Nephron (organoid): ENCODE measurements around the gene TOM1L2.

Experiments
- H3K27ac Mint-ChIP-seq, 3 experiments: 2 replicates each; pipeline ENCODE4 v1.8.0; 2020; ENCODE audit warnings: mixed read lengths in 3 of 3, mild to moderate bottlenecking in 2 of 3, moderate library complexity in 1 of 3
- H3K27me3 Mint-ChIP-seq: 2 replicates; pipeline ENCODE4 v1.8.0; 2021; ENCODE audit warnings: low read depth, mild to moderate bottlenecking, moderate library complexity, mixed read lengths
- H3K36me3 Mint-ChIP-seq: 2 replicates; pipeline ENCODE4 v1.8.0; 2020; ENCODE audit warnings: low read depth, mixed read lengths
- H3K4me1 Mint-ChIP-seq: 2 replicates; pipeline ENCODE4 v1.8.0; 2020; ENCODE audit warnings: mixed read lengths
- H3K4me3 Mint-ChIP-seq, 3 experiments: 2 replicates each; pipeline ENCODE4 v1.8.0; 2020; ENCODE audit warnings: mild to moderate bottlenecking in 3 of 3, mixed read lengths in 3 of 3, moderate library complexity in 2 of 3
- H3K9me3 Mint-ChIP-seq: 2 replicates; pipeline ENCODE4 v1.8.0; 2020; ENCODE audit warnings: mixed read lengths
- CTCF ChIP-seq, 3 experiments: fragments of 200-600 bp; sonication (generic); IDR thresholded peaks; one replicate each; pipeline ENCODE4 v1.5.0; 2021; ENCODE audit warnings: antibody characterized with exemption in 3 of 3; ENCODE audit not compliant: unreplicated experiment in 3 of 3

The TOM1L2 gene

GRCh38 chr17:17852930-17853329 lies 119.3 kb downstream of the TOM1L2 start:
- Mint-ChIP-seq H3K9me3 (no peaks in the 10 kb centered on the region), H3K27me3 (no peaks in the 10 kb centered on the region), H3K36me3 (no peaks in the 10 kb centered on the region), H3K4me3 (no peak overlapping the region), H3K27ac (no peak overlapping the region), H3K4me1 (peaks cover 54% of the 10 kb centered on the region)
- no peak for TF ChIP-seq CTCF (IDR thresholded peaks at IDR 0.05; ENCODE audit: unreplicated experiment in 3 of 3)

GRCh38 chr17:17851103-17852002 lies 120.8 kb downstream of the TOM1L2 start:
- TF ChIP-seq CTCF (IDR thresholded peaks at IDR 0.05; ENCODE audit: unreplicated experiment in 3 of 3): no peak
- Mint-ChIP-seq H3K27me3 (no peaks in the 10 kb centered on the region), H3K9me3 (no peaks in the 10 kb centered on the region), H3K36me3 (no peaks in the 10 kb centered on the region), H3K4me1 (peaks cover 44% of the 10 kb centered on the region), H3K27ac (peak overlapping the region; percentile 32 to 84 (median 41)), H3K4me3 (no peak overlapping the region)

- Mint-ChIP-seq H3K27ac (no peak overlapping the region), H3K4me1 (peaks cover 31% of the 10 kb centered on the region), H3K27me3 (no peaks in the 10 kb centered on the region), H3K9me3 (no peaks in the 10 kb centered on the region), H3K36me3 (no peaks in the 10 kb centered on the region), H3K4me3 (no peak overlapping the region)
- peak in 1 of 3 experiments; percentile 28 for TF ChIP-seq CTCF (IDR thresholded peaks at IDR 0.05; ENCODE audit: unreplicated experiment in 3 of 3)
These were observed 122.3 kb downstream of the TOM1L2 start for GRCh38 chr17:17849845-17850373.

GRCh38 chr17:17849147-17849820 lies 122.9 kb downstream of the TOM1L2 start:
- Mint-ChIP-seq H3K9me3 (no peaks in the 10 kb centered on the region), H3K4me3 (no peak overlapping the region), H3K4me1 (peaks cover 26% of the 10 kb centered on the region), H3K36me3 (no peaks in the 10 kb centered on the region), H3K27me3 (no peaks in the 10 kb centered on the region), H3K27ac (no peak overlapping the region)
- TF ChIP-seq CTCF (IDR thresholded peaks at IDR 0.05; ENCODE audit: unreplicated experiment in 3 of 3): no peak

GRCh38 chr17:17848311-17849082 lies 123.7 kb downstream of the TOM1L2 start:
- TF ChIP-seq CTCF (IDR thresholded peaks at IDR 0.05; ENCODE audit: unreplicated experiment in 3 of 3): no peak
- no peak overlapping the region for H3K4me3 Mint-ChIP-seq
- H3K36me3 Mint-ChIP-seq: no peaks in the 10 kb centered on the region
- no peaks in the 10 kb centered on the region for H3K27me3 Mint-ChIP-seq
- peaks cover 26% of the 10 kb centered on the region for H3K4me1 Mint-ChIP-seq
- H3K27ac Mint-ChIP-seq: no peak overlapping the region
- H3K9me3 Mint-ChIP-seq: no peaks in the 10 kb centered on the region
